Colon (tissue), 2 donors: ENCODE data around the gene OR7A5.
"Not testable (repeated sequence)": the region's sequence is repeated elsewhere in the genome, so short reads cannot be mapped to it uniquely, and the experiment has no call there.

Experiments used
- FAIRE-seq: peaks from 2 replicates; lab custom pipeline; 2012; peaks lifted over from hg19 to GRCh38; lab: Jason Lieb, UNC
- donor health status: control.
- donor health status: control.

The OR7A5 gene

GRCh38 chr19:14835011-14835410, at the start of gene OR7A5, which contains the start of gene OR7C1:
Gene OR7A5 (minus strand): TSS chr19:14835185. CDS start chr19:14828241, 6,944 bp downstream.
Gene OR7C1 (minus strand): TSS chr19:14835185. CDS start chr19:14800136, 35,049 bp downstream.
- FAIRE-seq = no peak

GRCh38 chr19:14871619-14872230, 36.7 kb upstream of the OR7A5 start:
- FAIRE-seq = no peak

- no peak for FAIRE-seq
These were observed 33.5 kb upstream of the OR7A5 start for GRCh38 chr19:14868497-14868896.

- FAIRE-seq = no peak
These were observed 13.8 kb upstream of the OR7A5 start, which contains the start of gene OR7A10 for GRCh38 chr19:14848822-14849221. Gene OR7A10 (minus strand): TSS chr19:14848922. CDS start chr19:14841877, 7,045 bp downstream.

GRCh38 chr19:14843578-14843977, 8.6 kb upstream of the OR7A5 start:
- no peak for FAIRE-seq

GRCh38 chr19:14843169-14843568, 8.2 kb upstream of the OR7A5 start:
- no peak for FAIRE-seq

GRCh38 chr19:14840206-14840605, 5.2 kb upstream of the OR7A5 start:
- no peak for FAIRE-seq

GRCh38 chr19:14837391-14837790, 2.4 kb upstream of the OR7A5 start:
- FAIRE-seq = no peak

- FAIRE-seq = no peak
These were observed 4.3 kb downstream of the OR7A5 start for GRCh38 chr19:14830702-14831101.

GRCh38 chr19:14826006-14826405, 9.0 kb downstream of the OR7A5 start:
- no peak for FAIRE-seq

GRCh38 chr19:14821937-14822336, 13.0 kb downstream of the OR7A5 start:
- FAIRE-seq = no peak

- no peak for FAIRE-seq
These were observed 16.4 kb downstream of the OR7A5 start for GRCh38 chr19:14818588-14818987.

- FAIRE-seq = no peak
These were observed 17.9 kb downstream of the OR7A5 start for GRCh38 chr19:14817052-14817451.

- no peak for FAIRE-seq
These were observed 19.9 kb downstream of the OR7A5 start for GRCh38 chr19:14814982-14815652.

- no peak for FAIRE-seq
These were observed 25.5 kb downstream of the OR7A5 start for GRCh38 chr19:14809272-14810057.

GRCh38 chr19:14804765-14805164, 30.2 kb downstream of the OR7A5 start:
- FAIRE-seq = no peak

GRCh38 chr19:14798760-14799159, 36.2 kb downstream of the OR7A5 start:
- no peak for FAIRE-seq

GRCh38 chr19:14796021-14796420, 39.0 kb downstream of the OR7A5 start:
- no peak for FAIRE-seq

GRCh38 chr19:14795078-14795721, 39.8 kb downstream of the OR7A5 start:
- FAIRE-seq = no peak

- not testable (repeated sequence) for FAIRE-seq
These were observed 42.7 kb downstream of the OR7A5 start for GRCh38 chr19:14792250-14792649.

GRCh38 chr19:14786421-14786851, 48.5 kb downstream of the OR7A5 start:
- FAIRE-seq = no peak

GRCh38 chr19:14785102-14785793, 49.7 kb downstream of the OR7A5 start:
- not testable (repeated sequence) for FAIRE-seq
